ENCODE measurements around the gene ZNF124. TPM values are rescaled to one million over a fixed set of nuclear protein-coding genes. Genes with fewer than 3 reads are reported as not detected.
"Not testable (repeated sequence)": the region's sequence is repeated elsewhere in the genome, so short reads cannot be mapped to it uniquely, and the experiment has no call there.

Gene ZNF124
- total RNA-seq, 2 donors from 2014 or later: 16.2 to 25.9 TPM

- not testable (repeated sequence) for ATAC-seq; H3K4me3 Mint-ChIP-seq; DNase-seq (ENCODE audit: low spot score); H3K4me1 Mint-ChIP-seq (ENCODE audit: low read depth in 2 of 2); H3K27me3 Mint-ChIP-seq; H3K27ac Mint-ChIP-seq
- Mint-ChIP-seq H3K36me3 (peaks cover 51% of the 10 kb centered on the region), H3K9me3 (peaks cover 23% of the 10 kb centered on the region)
These were observed 24.7 kb downstream of the ZNF124 start for GRCh38 chr1:247147120-247147519.

GRCh38 chr1:247146671-247147070 lies 25.1 kb downstream of the ZNF124 start:
- H3K9me3 Mint-ChIP-seq: peaks cover 23% of the 10 kb centered on the region
- H3K4me1 Mint-ChIP-seq (ENCODE audit: low read depth in 2 of 2): peaks cover 0 to 3% of the 10 kb centered on the region in 2 donors

GRCh38 chr1:247145279-247145678 lies 26.5 kb downstream of the ZNF124 start:
- DNase-seq (ENCODE audit: low spot score) (no peak), ATAC-seq (no peak)
- H3K9me3 Mint-ChIP-seq: peaks cover 20% of the 10 kb centered on the region
- no peaks in the 10 kb centered on the region for H3K27me3 Mint-ChIP-seq
- peaks cover 47% of the 10 kb centered on the region for H3K36me3 Mint-ChIP-seq
- no peak overlapping the region for H3K4me3 Mint-ChIP-seq
- H3K4me1 Mint-ChIP-seq (ENCODE audit: low read depth in 2 of 2): no peaks in the 10 kb centered on the region
- H3K27ac Mint-ChIP-seq: no peak overlapping the region

More at GRCh38 chr1:247146671-247147070, 25.1 kb downstream of the ZNF124 start:
- no peaks in the 10 kb centered on the region for H3K27me3 Mint-ChIP-seq
- H3K4me3 Mint-ChIP-seq: no peak overlapping the region
- H3K36me3 Mint-ChIP-seq: peaks cover 51% of the 10 kb centered on the region
- no peak for ATAC-seq
- H3K27ac Mint-ChIP-seq: no peak overlapping the region
- no peak for DNase-seq (ENCODE audit: low spot score)

- not testable (repeated sequence) for H3K27ac Mint-ChIP-seq; ATAC-seq; DNase-seq (ENCODE audit: low spot score); H3K4me3 Mint-ChIP-seq; H3K4me1 Mint-ChIP-seq (ENCODE audit: low read depth in 2 of 2); H3K27me3 Mint-ChIP-seq
- H3K36me3 Mint-ChIP-seq: peaks cover 77% of the 10 kb centered on the region
- H3K9me3 Mint-ChIP-seq: peaks cover 36% of the 10 kb centered on the region
These were observed 32.3 kb downstream of the ZNF124 start for GRCh38 chr1:247139557-247139956.

GRCh38 chr1:247131236-247131635 lies 40.6 kb downstream of the ZNF124 start:
- no peak for ATAC-seq
- no peak for DNase-seq (ENCODE audit: low spot score)
- Mint-ChIP-seq H3K4me3 (no peak overlapping the region), H3K4me1 (ENCODE audit: low read depth in 2 of 2) (peaks cover 6 to 9% of the 10 kb centered on the region in 2 donors), H3K27me3 (no peaks in the 10 kb centered on the region), H3K9me3 (peaks cover 28% of the 10 kb centered on the region), H3K36me3 (peaks cover 50% of the 10 kb centered on the region), H3K27ac (no peak overlapping the region)

- peak overlapping the region; percentile 31 to 51 for H3K27ac Mint-ChIP-seq
- H3K4me3 Mint-ChIP-seq: peak overlapping the region; percentile 85
- not testable (repeated sequence) for H3K9me3 Mint-ChIP-seq; H3K27me3 Mint-ChIP-seq; ATAC-seq; H3K4me1 Mint-ChIP-seq (ENCODE audit: low read depth in 2 of 2); DNase-seq (ENCODE audit: low spot score)
- peaks cover 15% of the 10 kb centered on the region for H3K36me3 Mint-ChIP-seq
These were observed 44.1 kb downstream of the ZNF124 start for GRCh38 chr1:247127519-247128282.

GRCh38 chr1:247126601-247127000 lies 45.2 kb downstream of the ZNF124 start:
- not testable (repeated sequence) for H3K36me3 Mint-ChIP-seq; H3K4me1 Mint-ChIP-seq (ENCODE audit: low read depth in 2 of 2); H3K27ac Mint-ChIP-seq; H3K9me3 Mint-ChIP-seq; H3K27me3 Mint-ChIP-seq; H3K4me3 Mint-ChIP-seq; DNase-seq (ENCODE audit: low spot score)
- peak; percentile 80 to 87 for ATAC-seq

- H3K27ac Mint-ChIP-seq; DNase-seq (ENCODE audit: low spot score); H3K4me3 Mint-ChIP-seq; H3K36me3 Mint-ChIP-seq; H3K9me3 Mint-ChIP-seq; H3K27me3 Mint-ChIP-seq; H3K4me1 Mint-ChIP-seq (ENCODE audit: low read depth in 2 of 2): not testable (repeated sequence)
- peak; percentile 99 to 100 for ATAC-seq
These were observed 45.7 kb downstream of the ZNF124 start for GRCh38 chr1:247126166-247126565.

GRCh38 chr1:247121382-247121781 lies 50.4 kb downstream of the ZNF124 start:
- Mint-ChIP-seq H3K9me3 (no peaks in the 10 kb centered on the region), H3K4me3 (no peak overlapping the region), H3K27me3 (no peaks in the 10 kb centered on the region), H3K36me3 (no peaks in the 10 kb centered on the region), H3K27ac (no peak overlapping the region), H3K4me1 (ENCODE audit: low read depth in 2 of 2) (no peaks in the 10 kb centered on the region)
- DNase-seq (ENCODE audit: low spot score) (no peak), ATAC-seq (no peak)

- not testable (repeated sequence) for ATAC-seq; H3K9me3 Mint-ChIP-seq; H3K27ac Mint-ChIP-seq; H3K36me3 Mint-ChIP-seq; H3K4me3 Mint-ChIP-seq; H3K4me1 Mint-ChIP-seq (ENCODE audit: low read depth in 2 of 2); H3K27me3 Mint-ChIP-seq; DNase-seq (ENCODE audit: low spot score)
These were observed 51.5 kb downstream of the ZNF124 start for GRCh38 chr1:247120408-247120668.

GRCh38 chr1:247119600-247120407 lies 52.0 kb downstream of the ZNF124 start:
- Mint-ChIP-seq H3K4me3 (no peak overlapping the region), H3K27ac (no peak overlapping the region), H3K9me3 (no peaks in the 10 kb centered on the region), H3K36me3 (no peaks in the 10 kb centered on the region), H3K27me3 (no peaks in the 10 kb centered on the region), H3K4me1 (ENCODE audit: low read depth in 2 of 2) (peaks cover 0 to 2% of the 10 kb centered on the region in 2 donors)
- DNase-seq (ENCODE audit: low spot score) (no peak), ATAC-seq (peak in 1 of 2 donors; percentile 49)

- Mint-ChIP-seq H3K27ac (no peak overlapping the region), H3K36me3 (no peaks in the 10 kb centered on the region), H3K4me1 (ENCODE audit: low read depth in 2 of 2) (peaks cover 0 to 2% of the 10 kb centered on the region in 2 donors), H3K4me3 (no peak overlapping the region), H3K9me3 (no peaks in the 10 kb centered on the region), H3K27me3 (no peaks in the 10 kb centered on the region)
- peak; percentile 42 to 62 for ATAC-seq
- DNase-seq (ENCODE audit: low spot score): no peak
These were observed 52.8 kb downstream of the ZNF124 start for GRCh38 chr1:247118946-247119446.

GRCh38 chr1:247115545-247115944 lies 56.3 kb downstream of the ZNF124 start:
- Mint-ChIP-seq H3K36me3 (peaks cover 3% of the 10 kb centered on the region), H3K27ac (no peak overlapping the region), H3K27me3 (peaks cover 4 to 6% of the 10 kb centered on the region in 2 donors), H3K9me3 (no peaks in the 10 kb centered on the region), H3K4me1 (ENCODE audit: low read depth in 2 of 2) (peaks cover 6 to 9% of the 10 kb centered on the region in 2 donors), H3K4me3 (no peak overlapping the region)
- ATAC-seq: no peak
- DNase-seq (ENCODE audit: low spot score): no peak

- H3K27me3 Mint-ChIP-seq: peaks cover 4 to 9% of the 10 kb centered on the region in 2 donors
- H3K36me3 Mint-ChIP-seq: peaks cover 4% of the 10 kb centered on the region
- peaks cover 6 to 9% of the 10 kb centered on the region in 2 donors for H3K4me1 Mint-ChIP-seq (ENCODE audit: low read depth in 2 of 2)
- ATAC-seq: peak in 1 of 2 donors; percentile 3
- no peak for DNase-seq (ENCODE audit: low spot score)
- no peak overlapping the region for H3K4me3 Mint-ChIP-seq
- no peak overlapping the region for H3K27ac Mint-ChIP-seq
- H3K9me3 Mint-ChIP-seq: no peaks in the 10 kb centered on the region
These were observed 56.7 kb downstream of the ZNF124 start for GRCh38 chr1:247115141-247115510.
